ENCODE results near the gene SMDT1.

DNA sequence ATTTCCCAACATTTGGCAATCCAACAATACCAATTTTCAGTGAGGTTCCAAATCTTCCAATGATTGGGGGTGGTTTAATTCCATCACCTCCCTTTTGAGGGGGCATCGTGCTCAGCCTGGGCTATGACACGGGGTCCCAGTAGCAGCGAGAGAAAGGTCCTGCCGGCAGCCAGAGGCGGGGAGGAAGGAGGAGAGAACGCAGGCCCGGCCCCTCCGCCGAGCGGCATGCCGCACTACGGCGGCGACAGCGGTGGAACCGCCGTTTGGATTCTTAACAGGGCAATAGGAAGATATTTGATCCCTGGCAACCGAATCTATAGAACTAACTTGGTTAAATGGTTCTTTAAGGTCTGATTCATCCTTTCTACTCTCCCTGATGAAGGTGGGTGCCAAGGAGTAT lies 29.3 kb downstream of the SMDT1 start:
- TF ChIP-seq CTCF (IDR thresholded peaks at IDR 0.05), result no peak
- TF ChIP-seq POLR2AphosphoS5 (IDR thresholded peaks at IDR 0.05; ENCODE audit: low read depth, low read length), result no peak
- TF ChIP-seq, protein P1, sequence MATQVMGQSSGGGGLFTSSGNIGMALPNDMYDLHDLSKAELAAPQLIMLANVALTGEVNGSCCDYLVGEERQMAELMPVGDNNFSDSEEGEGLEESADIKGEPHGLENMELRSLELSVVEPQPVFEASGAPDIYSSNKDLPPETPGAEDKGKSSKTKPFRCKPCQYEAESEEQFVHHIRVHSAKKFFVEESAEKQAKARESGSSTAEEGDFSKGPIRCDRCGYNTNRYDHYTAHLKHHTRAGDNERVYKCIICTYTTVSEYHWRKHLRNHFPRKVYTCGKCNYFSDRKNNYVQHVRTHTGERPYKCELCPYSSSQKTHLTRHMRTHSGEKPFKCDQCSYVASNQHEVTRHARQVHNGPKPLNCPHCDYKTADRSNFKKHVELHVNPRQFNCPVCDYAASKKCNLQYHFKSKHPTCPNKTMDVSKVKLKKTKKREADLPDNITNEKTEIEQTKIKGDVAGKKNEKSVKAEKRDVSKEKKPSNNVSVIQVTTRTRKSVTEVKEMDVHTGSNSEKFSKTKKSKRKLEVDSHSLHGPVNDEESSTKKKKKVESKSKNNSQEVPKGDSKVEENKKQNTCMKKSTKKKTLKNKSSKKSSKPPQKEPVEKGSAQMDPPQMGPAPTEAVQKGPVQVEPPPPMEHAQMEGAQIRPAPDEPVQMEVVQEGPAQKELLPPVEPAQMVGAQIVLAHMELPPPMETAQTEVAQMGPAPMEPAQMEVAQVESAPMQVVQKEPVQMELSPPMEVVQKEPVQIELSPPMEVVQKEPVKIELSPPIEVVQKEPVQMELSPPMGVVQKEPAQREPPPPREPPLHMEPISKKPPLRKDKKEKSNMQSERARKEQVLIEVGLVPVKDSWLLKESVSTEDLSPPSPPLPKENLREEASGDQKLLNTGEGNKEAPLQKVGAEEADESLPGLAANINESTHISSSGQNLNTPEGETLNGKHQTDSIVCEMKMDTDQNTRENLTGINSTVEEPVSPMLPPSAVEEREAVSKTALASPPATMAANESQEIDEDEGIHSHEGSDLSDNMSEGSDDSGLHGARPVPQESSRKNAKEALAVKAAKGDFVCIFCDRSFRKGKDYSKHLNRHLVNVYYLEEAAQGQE (IDR thresholded peaks at IDR 0.05; ENCODE audit: insufficient read depth in 1 of 2, low read depth in 2 of 2, low read length in 1 of 2), result no peak
- no peak for TF ChIP-seq TCF7L2 (IDR thresholded peaks at IDR 0.05; ENCODE audit: low read depth, low read length)
